Activated CD4-positive, alpha-beta T cell treated with anti-CD3 and anti-CD28 coated beads, Interleukin-2, amount 50 U/mL, for 4 hours (primary cell): ENCODE results near the gene CUL9.
A peak's percentile ranks its signal among the peaks of the same experiment; 100 is the strongest.

ENCODE experiments used
- DNase-seq, 2 experiments: peaks; one replicate each; pipeline ENCODE4 v3.0.0-alpha.2; 2020

CUL9 gene

GRCh38 chr6:43202451-43202850 is 20.5 kb downstream of the CUL9 start:
- no peak for DNase-seq

- no peak for DNase-seq
These were observed 21.2 kb downstream of the CUL9 start for GRCh38 chr6:43203029-43203717.

GRCh38 chr6:43203718-43204095 is 21.7 kb downstream of the CUL9 start:
- no peak for DNase-seq

GRCh38 chr6:43204271-43205105 is 22.5 kb downstream of the CUL9 start:
- no peak for DNase-seq

GRCh38 chr6:43205849-43206248 is 23.9 kb downstream of the CUL9 start:
- DNase-seq = no peak

- no peak for DNase-seq
These were observed 25.3 kb downstream of the CUL9 start for GRCh38 chr6:43207286-43207685.

- no peak for DNase-seq
These were observed 30.0 kb downstream of the CUL9 start for GRCh38 chr6:43211955-43212354.

- no peak for DNase-seq
These were observed 31.4 kb downstream of the CUL9 start for GRCh38 chr6:43213431-43213830.

GRCh38 chr6:43215066-43215465 is 33.1 kb downstream of the CUL9 start:
- DNase-seq = no peak

GRCh38 chr6:43216200-43216599 is 34.2 kb downstream of the CUL9 start:
- DNase-seq = no peak

- no peak for DNase-seq
These were observed 35.4 kb downstream of the CUL9 start for GRCh38 chr6:43217351-43217750.

GRCh38 chr6:43219119-43219518 is 37.1 kb downstream of the CUL9 start:
- no peak for DNase-seq

GRCh38 chr6:43219814-43220213 is 37.8 kb downstream of the CUL9 start:
- DNase-seq = no peak

GRCh38 chr6:43220439-43220951 is 38.5 kb downstream of the CUL9 start:
- DNase-seq = no peak

- DNase-seq = no peak
These were observed 39.3 kb downstream of the CUL9 start for GRCh38 chr6:43221046-43221972.

- no peak for DNase-seq
These were observed 40.5 kb downstream of the CUL9 start for GRCh38 chr6:43222418-43223059.

GRCh38 chr6:43223175-43223574 is 41.2 kb downstream of the CUL9 start:
- DNase-seq = no peak

GRCh38 chr6:43226192-43226851 is 44.3 kb downstream of the CUL9 start:
- no peak for DNase-seq

- peak; percentile 64 to 66 for DNase-seq
These were observed 47.2 kb downstream of the CUL9 start, which contains the start of gene DNPH1 for GRCh38 chr6:43228951-43229802. Gene DNPH1, minus strand, starts transcription at chr6:43229481. Its CDS starts 25 bp downstream, at chr6:43229456.

GRCh38 chr6:43229803-43230620 is 48.0 kb downstream of the CUL9 start:
- DNase-seq = no peak
